Choroid plexus epithelial cell (primary cell): ENCODE data around the gene LGALS3.

Source experiments
- DNase-seq: peaks from one replicate; pipeline ENCODE4 v3.0.0-alpha.2; 2010; ENCODE audit warnings: low read depth
- H3K4me3 ChIP-seq: 2 replicates; pipeline ENCODE4 v1.5.1; 2011; ENCODE audit warnings: low read depth, mild to moderate bottlenecking, control low read depth, low read length, moderate library complexity
- TF ChIP-seq, protein P1 (sequence below): conservative IDR thresholded peaks from 2 replicates; pipeline ENCODE4 v1.5.1; 2011; ENCODE audit warnings: low read depth, mild to moderate bottlenecking, control low read depth, inconsistent platforms, low read length, moderate library complexity

LGALS3 gene

DNA sequence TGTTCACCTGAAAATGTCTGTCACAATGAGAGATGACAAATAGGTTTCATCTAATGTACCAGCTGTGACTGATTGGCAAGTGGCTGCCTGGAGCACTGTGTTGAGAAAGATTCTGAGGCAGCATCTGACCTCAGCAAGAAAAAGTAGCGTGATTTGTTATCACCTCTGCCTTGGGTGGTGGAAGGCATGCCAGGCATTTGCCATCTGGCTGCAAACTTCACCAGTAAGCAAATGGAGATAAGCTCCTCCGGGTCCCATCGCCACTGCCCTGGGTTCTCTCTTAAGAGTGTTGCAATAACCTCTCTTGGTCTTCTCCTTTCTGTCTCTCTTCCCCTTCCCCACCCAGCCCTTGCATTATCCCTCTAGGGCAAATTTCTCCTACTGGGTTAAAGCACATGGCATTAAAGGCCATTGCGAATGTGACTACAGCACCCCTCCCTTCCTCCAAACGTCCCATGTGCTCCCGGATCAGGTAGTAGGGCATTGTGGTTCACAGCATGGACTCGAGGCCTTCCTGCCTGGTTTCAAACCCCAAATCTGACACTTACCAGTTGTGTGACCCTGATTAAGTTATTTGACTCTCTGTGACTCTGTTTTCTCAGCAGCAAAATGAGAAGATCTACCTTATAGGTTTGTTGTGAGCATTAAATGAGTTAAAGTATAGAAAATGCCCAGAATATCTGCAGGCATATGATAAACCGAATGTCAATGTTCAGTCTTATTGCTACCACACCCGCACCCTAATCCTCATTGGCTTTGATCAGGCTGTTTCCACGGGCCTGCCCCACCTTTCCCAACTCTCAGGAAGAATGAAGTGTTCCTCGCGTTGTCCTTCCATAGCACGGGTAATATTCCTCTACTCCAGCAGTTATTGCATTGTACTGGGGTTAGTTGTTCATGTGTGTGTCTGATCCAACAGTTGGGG lies 8.2 kb upstream of the LGALS3 start:
- TF ChIP-seq, protein P1, sequence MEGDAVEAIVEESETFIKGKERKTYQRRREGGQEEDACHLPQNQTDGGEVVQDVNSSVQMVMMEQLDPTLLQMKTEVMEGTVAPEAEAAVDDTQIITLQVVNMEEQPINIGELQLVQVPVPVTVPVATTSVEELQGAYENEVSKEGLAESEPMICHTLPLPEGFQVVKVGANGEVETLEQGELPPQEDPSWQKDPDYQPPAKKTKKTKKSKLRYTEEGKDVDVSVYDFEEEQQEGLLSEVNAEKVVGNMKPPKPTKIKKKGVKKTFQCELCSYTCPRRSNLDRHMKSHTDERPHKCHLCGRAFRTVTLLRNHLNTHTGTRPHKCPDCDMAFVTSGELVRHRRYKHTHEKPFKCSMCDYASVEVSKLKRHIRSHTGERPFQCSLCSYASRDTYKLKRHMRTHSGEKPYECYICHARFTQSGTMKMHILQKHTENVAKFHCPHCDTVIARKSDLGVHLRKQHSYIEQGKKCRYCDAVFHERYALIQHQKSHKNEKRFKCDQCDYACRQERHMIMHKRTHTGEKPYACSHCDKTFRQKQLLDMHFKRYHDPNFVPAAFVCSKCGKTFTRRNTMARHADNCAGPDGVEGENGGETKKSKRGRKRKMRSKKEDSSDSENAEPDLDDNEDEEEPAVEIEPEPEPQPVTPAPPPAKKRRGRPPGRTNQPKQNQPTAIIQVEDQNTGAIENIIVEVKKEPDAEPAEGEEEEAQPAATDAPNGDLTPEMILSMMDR: no peak
- no peak overlapping the region for H3K4me3 ChIP-seq
- DNase-seq: no peak

DNA sequence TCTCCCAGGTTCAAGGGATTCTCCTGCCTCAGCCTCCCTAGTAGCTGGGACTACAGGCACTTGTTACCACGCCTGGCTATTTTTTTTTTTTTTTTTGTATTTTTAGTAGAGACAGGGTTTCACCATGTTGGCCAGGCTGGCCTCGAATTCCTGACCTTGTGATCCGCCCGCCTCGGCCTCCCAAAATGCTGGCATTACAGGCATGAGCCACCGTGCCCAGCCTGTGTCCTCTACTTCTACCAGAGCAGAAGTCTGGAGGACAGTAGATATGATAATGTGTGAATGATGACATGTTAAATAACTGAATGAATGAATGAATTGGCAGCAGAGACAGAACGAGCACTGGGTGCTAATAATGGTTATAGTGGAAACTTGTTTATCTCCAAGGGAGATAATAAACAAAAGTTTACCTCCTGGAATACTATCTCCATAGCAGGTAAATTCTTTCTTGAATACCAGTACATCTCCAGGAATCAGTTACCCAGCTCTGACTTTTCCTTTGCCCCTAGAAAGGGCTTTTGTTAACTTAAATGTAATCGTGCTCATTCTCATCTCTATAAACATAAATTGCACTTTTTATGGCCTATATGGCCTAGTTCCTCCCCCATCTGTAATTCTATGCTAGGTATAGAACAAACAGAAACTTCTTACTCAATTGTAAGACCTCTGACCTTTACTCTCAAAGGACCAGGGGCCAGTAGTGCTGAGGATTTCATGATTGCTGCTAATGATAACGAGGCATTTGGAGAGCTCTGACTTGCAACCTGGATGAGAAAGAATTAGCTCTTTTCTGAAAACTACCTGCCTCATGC lies 7.2 kb upstream of the LGALS3 start:
- no peak for DNase-seq
- no peak overlapping the region for H3K4me3 ChIP-seq
- TF ChIP-seq, protein P1: no peak

DNA sequence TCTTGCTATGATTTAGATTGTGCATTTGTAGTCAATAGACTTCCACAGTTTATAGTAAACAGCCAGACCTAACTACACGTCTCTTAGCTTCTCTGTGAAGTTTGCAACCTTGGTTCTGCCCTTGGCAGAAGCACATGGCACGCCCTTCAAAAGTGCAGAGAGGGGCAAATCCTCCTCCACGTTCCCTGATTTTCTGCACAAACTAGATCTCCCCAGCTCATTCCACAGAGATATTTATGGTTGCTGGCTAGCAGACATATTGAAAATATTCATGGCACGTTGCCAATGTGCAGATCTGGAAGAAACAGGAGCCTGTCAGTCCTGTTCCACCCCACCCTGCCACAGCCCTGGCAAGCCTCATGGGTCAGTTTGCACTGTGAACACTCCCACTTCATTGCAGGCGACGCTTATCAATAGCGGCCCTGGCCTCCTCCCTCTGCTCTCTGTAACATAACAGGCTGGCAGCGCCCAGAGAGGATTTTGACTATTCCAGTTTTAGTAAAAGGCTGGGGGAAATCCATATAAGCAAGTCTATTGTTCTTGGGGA lies 6.5 kb upstream of the LGALS3 start:
- peak; percentile 60 for DNase-seq
- TF ChIP-seq, protein P1: no peak

DNA sequence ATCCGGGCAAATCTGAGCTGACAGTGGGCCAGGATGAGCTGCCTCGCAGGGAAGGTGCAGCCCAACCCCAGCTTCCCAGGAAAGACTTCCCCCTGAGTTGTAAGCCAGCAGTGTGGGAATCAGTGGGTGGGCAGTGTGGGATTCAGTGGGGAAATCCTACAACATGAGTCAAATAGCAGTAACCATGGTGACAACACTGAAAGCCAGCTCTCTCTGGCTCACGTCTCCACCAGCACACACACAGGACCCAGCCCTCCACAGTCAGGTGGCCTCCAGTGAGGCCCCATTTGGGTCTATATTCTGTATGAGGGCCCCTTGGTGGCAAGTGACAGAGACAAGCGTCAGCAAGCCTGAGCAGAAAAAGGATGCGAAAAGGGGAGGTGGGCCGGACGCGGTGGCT lies 6.0 kb upstream of the LGALS3 start:
- DNase-seq: peak; percentile 93
- H3K4me3 ChIP-seq: no peak overlapping the region
- TF ChIP-seq, protein P1: no peak

More for the DNA sequence above, 6.5 kb upstream of the LGALS3 start:
- no peak overlapping the region for H3K4me3 ChIP-seq

DNA sequence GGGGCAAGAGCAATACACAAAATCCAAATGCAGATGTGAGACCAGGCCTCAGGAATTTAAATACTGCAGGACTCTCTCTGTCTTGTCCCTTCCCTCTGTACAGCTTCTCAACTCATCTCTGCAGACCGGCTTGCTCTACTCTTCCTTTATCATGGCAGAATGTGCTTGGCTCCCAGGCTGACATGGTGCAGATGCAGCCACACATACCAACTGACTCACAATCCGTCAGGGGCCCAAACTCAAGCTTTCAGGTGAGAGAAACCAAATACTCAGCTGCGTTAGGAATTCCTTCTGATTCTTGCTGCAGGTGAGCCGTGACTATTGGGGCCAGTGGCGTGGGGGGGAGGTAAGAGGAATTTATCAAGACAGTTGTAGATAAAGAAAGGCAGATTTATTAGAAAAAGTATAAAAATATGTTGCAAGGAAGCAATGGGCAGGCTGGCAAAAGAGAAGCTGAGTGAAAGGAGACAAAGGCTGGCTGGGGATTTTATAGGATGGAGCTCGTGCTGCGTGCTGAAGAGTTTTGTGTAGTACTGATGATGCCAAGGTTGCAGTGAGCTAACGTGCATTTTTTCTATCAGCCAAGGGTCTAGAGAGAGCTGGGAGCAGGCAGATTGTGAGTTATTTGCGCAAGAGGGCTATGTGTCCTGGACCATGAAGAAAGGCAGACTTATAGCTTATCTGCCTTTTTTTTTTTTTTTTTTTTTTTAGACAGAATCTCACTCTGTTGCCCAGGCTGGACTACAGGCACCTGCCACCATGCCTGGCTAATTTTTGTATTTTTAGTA lies 5.0 kb upstream of the LGALS3 start:
- DNase-seq: no peak
- TF ChIP-seq, protein P1: no peak
- H3K4me3 ChIP-seq: no peak overlapping the region

DNA sequence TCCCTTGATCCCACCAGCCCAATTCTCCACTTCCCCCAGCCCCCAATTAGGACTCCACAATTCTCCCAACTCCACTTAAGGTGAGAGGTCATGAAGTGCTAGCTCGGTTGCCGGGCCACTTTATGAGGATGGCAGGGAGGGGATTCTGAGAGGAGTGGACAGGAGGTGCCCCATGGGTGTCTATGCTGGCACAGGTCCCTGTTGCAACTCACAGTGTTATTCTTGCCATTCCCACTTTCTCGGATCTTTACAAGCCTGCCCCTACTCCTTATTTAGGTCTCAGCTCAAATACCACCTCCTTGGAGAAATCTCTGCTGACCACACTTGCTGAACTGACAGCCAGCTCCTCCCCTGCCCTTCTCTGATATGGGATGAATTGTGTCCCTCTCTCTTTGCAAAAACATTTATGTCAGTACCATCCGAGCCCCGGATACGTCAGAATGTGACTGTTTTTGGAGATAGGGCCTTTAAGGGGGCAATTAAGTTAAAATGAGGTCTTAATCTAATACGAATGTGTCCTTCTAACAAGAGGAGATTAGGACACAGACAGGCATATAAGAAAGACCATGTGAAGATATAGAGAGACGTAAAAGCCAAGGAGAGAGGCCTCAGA lies 4.2 kb upstream of the LGALS3 start:
- H3K4me3 ChIP-seq: no peak overlapping the region
- TF ChIP-seq, protein P1: no peak
- no peak for DNase-seq
